ENCODE data around the gene NEBL. TPM values are rescaled to one million over a fixed set of nuclear protein-coding genes. Genes with fewer than 3 reads are reported as not detected.

NEBL gene
- total RNA-seq, 1 experiment from 2014 or later: 55.2 TPM

DNA sequence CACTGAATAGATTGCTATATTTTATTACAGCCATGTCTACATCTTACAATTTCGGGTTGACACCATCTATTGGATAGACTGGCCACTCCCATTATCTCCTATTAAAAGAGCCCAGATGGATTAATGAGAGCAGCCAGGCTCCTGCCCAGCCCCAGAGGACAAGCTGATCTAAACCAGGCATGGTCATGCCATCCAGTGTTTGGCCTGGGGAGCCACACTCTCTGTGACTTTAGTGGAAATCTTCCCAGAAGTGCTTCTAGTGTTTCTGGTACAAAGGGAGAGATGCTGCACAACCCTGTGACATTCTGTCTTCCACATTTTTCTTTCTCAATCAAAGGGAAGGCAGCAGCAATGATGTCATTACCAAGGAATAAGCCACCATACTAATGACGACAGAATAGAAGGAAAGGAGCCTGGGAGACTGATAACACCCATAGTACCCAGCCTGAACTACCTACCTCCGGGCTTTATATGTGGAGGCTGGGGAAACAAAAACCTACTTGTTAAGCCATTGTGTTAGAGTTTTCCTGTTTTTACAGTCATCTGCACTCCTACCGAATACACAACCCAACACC is 5.0 kb downstream of the NEBL start:
- Histone ChIP-seq H3K9me3 (no peaks in the 10 kb centered on the region), H3K27me3 (replicated peaks; ENCODE audit: control insufficient read depth, insufficient read depth, low read length) (no peaks in the 10 kb centered on the region), H3K36me3 (ENCODE audit: control insufficient read depth, insufficient read depth, low read length) (no peaks in the 10 kb centered on the region), H3K4me3 (ENCODE audit: low read depth, low read length) (no peak overlapping the region), H3K4me1 (peaks cover 10% of the 10 kb centered on the region; the same call in 1 of the 2 replicates)
- no peak for TF ChIP-seq CTCF (IDR thresholded peaks at IDR 0.05; ENCODE audit: insufficient read depth in 1 of 2, low read depth in 1 of 2, low read length in 1 of 2, severe bottlenecking in 1 of 2, unreplicated experiment in 1 of 2)
- no peaks in the 10 kb centered on the region for H3K4me1 Mint-ChIP-seq (ENCODE audit: low read depth, unreplicated experiment)
- POLR2A ChIA-PET: no interaction called here
- no peaks in the 10 kb centered on the region for H3K36me3 Mint-ChIP-seq (ENCODE audit: insufficient read depth, unreplicated experiment)
- no TSS peak for BruUV-seq (replicated peaks)
- intact Hi-C loops (cut with micrococcal nuclease; ENCODE audit: unreplicated experiment): no loop called here
- no peak overlapping the region for H3K27ac Mint-ChIP-seq (ENCODE audit: unreplicated experiment)
- H3K9me3 Mint-ChIP-seq (ENCODE audit: unreplicated experiment): no peaks in the 10 kb centered on the region
- no peaks in the 10 kb centered on the region for H3K27me3 Mint-ChIP-seq (ENCODE audit: insufficient read depth, unreplicated experiment)
- no peak for DNase-seq
- no peak overlapping the region for H3K4me3 Mint-ChIP-seq (ENCODE audit: unreplicated experiment)
- CTCF ChIA-PET: no interaction called here

GRCh38 chr10:20891338-20891714 is 5.8 kb downstream of the NEBL start:
- no peak for DNase-seq
- no TSS peak for BruUV-seq (replicated peaks)
- Mint-ChIP-seq H3K4me3 (ENCODE audit: unreplicated experiment) (no peak overlapping the region), H3K36me3 (ENCODE audit: insufficient read depth, unreplicated experiment) (no peaks in the 10 kb centered on the region), H3K4me1 (ENCODE audit: low read depth, unreplicated experiment) (no peaks in the 10 kb centered on the region), H3K9me3 (ENCODE audit: unreplicated experiment) (no peaks in the 10 kb centered on the region), H3K27me3 (ENCODE audit: insufficient read depth, unreplicated experiment) (no peaks in the 10 kb centered on the region), H3K27ac (ENCODE audit: unreplicated experiment) (no peak overlapping the region)
- CTCF ChIA-PET: no interaction called here
- H3K4me3 ChIP-seq (ENCODE audit: low read depth, low read length): no peak overlapping the region
- H3K9me3 ChIP-seq: no peaks in the 10 kb centered on the region
- no peaks in the 10 kb centered on the region for H3K27me3 ChIP-seq (replicated peaks; ENCODE audit: control insufficient read depth, insufficient read depth, low read length)
- POLR2A ChIA-PET: no interaction called here
- intact Hi-C loops (cut with micrococcal nuclease; ENCODE audit: unreplicated experiment): no loop called here
- TF ChIP-seq CTCF (IDR thresholded peaks at IDR 0.05; ENCODE audit: insufficient read depth in 1 of 2, low read depth in 1 of 2, low read length in 1 of 2, severe bottlenecking in 1 of 2, unreplicated experiment in 1 of 2): no peak
- H3K4me1 ChIP-seq: peaks cover 9% of the 10 kb centered on the region; the same call in 1 of the 2 replicates
- no peaks in the 10 kb centered on the region for H3K36me3 ChIP-seq (ENCODE audit: control insufficient read depth, insufficient read depth, low read length)

DNA sequence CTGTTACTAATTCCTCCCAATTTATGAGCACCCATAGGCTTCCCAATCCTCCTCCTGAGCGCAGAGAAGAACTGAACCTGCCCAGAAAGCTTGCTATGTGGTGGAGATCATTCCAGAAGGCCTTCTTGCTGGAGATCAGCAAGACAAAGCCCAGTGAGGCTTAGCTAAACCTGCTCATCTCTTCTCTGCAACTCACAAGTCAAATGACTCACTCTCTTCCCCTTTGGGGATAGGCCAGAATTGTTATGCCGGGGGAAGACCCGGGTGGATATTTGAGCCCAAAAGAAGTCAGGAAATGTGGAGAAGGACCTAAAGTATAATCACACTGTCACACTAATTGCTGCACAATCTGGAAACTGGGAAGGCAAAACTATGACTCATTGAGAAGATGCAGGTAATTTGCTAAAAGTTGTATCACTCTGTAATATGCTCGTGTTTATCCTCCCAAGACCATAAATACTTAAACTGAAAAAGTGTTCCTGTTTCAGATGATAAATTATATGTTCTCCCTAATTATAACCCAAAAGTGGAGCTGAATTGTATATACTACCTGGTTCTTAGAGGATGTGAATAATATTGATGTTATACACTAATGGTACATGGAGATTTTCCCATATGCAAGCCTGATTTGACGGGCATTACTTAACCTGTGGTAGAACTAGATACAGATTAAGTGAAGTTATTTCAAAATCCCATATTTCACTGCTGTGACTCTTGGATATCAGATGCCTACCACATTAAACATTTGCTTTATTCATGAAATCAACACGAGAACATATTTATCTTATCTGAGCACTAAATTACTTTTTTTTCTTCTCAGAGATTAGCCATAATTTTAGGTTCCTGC is 6.4 kb downstream of the NEBL start:
- Mint-ChIP-seq H3K4me3 (ENCODE audit: unreplicated experiment) (no peak overlapping the region), H3K27ac (ENCODE audit: unreplicated experiment) (no peak overlapping the region)
- no TSS peak for BruUV-seq (replicated peaks)

More for the DNA sequence above, 6.4 kb downstream of the NEBL start:
- peaks cover 9% of the 10 kb centered on the region; the same call in 1 of the 2 replicates for H3K4me1 ChIP-seq
- Mint-ChIP-seq H3K36me3 (ENCODE audit: insufficient read depth, unreplicated experiment) (no peaks in the 10 kb centered on the region), H3K9me3 (ENCODE audit: unreplicated experiment) (no peaks in the 10 kb centered on the region), H3K4me1 (ENCODE audit: low read depth, unreplicated experiment) (no peaks in the 10 kb centered on the region), H3K27me3 (ENCODE audit: insufficient read depth, unreplicated experiment) (no peaks in the 10 kb centered on the region)
- intact Hi-C loops (cut with micrococcal nuclease; ENCODE audit: unreplicated experiment): no loop called here
- no peaks in the 10 kb centered on the region for H3K36me3 ChIP-seq (ENCODE audit: control insufficient read depth, insufficient read depth, low read length)
- no peak for TF ChIP-seq CTCF (IDR thresholded peaks at IDR 0.05; ENCODE audit: insufficient read depth in 1 of 2, low read depth in 1 of 2, low read length in 1 of 2, severe bottlenecking in 1 of 2, unreplicated experiment in 1 of 2)
- no peak overlapping the region for H3K4me3 ChIP-seq (ENCODE audit: low read depth, low read length)
- no peak for DNase-seq
- CTCF ChIA-PET: no interaction called here
- no peaks in the 10 kb centered on the region for H3K9me3 ChIP-seq
- H3K27me3 ChIP-seq (replicated peaks; ENCODE audit: control insufficient read depth, insufficient read depth, low read length): no peaks in the 10 kb centered on the region
- POLR2A ChIA-PET: no interaction called here

Measured in Caco-2 (cell line).